B cell (primary cell): Measurements from ENCODE around the gene AFF3. TPM values are rescaled to one million over a fixed set of nuclear protein-coding genes. Genes with fewer than 3 reads are reported as not detected.

ENCODE experiments used
- ATAC-seq: fragments of 200-7000 bp; cut with Tn5 transposase; one replicate; pipeline ENCODE4 v1.10.0; 2021; ENCODE audit warnings: low read depth, mild to moderate bottlenecking, moderate number of reproducible peaks, moderate library complexity
- CTCF ChIA-PET: fragments of 350-600 bp; sonication (Branson Sonifier 250); formaldehyde crosslinking; loops from one replicate; lab custom pipeline; 2021; ENCODE audit warnings: antibody characterized with exemption, inconsistent platforms; lab: Charles Lee
- POLR2A ChIA-PET: fragments of 350-600 bp; sonication (Branson Sonifier 250); formaldehyde crosslinking; loops from one replicate; lab custom pipeline; 2021; ENCODE audit warnings: antibody characterized with exemption; lab: Charles Lee
- DNase-seq: peaks from one replicate; pipeline ENCODE4 v3.0.0; 2013
- H2AFZ ChIP-seq: 2 replicates; pipeline ENCODE4 v1.6.1; 2012; ENCODE audit warnings: mild to moderate bottlenecking, low read depth, low read length; ENCODE audit not compliant: insufficient read depth, poor library complexity, severe bottlenecking
- H3K27ac ChIP-seq, 2 donors: 1 replicate in 1 of 2; 2 replicates in 1 of 2; pipeline ENCODE4 v1.5.1; 2012 to 2013; ENCODE audit warnings: low read length in 2 of 2, mild to moderate bottlenecking in 2 of 2, moderate library complexity in 1 of 2
- H3K27me3 ChIP-seq, 4 experiments: fragments of 200-600 bp in 1 of 4; sonication (generic) in 1 of 4; replicated peaks in 1 of 4; 1 replicate in 2 of 4; 2 replicates in 2 of 4; pipeline versions ENCODE4 v1.6.1 to v1.7.0; 2013 to 2016; ENCODE audit warnings: low read length in 3 of 4, mild to moderate bottlenecking in 2 of 4, mixed read lengths in 1 of 4, moderate library complexity in 1 of 4; ENCODE audit not compliant: insufficient read depth in 4 of 4, control insufficient read depth in 3 of 4; ENCODE audit errors: control extremely low read depth in 1 of 4
- H3K36me3 ChIP-seq, 2 experiments: replicated peaks in 1 of 2; 1 replicate in 1 of 2; 2 replicates in 1 of 2; pipeline versions ENCODE4 v1.6.1 to v1.7.1; 2013; ENCODE audit warnings: low read length in 1 of 2; ENCODE audit not compliant: insufficient read depth in 2 of 2, control insufficient read depth in 1 of 2; ENCODE audit errors: control extremely low read depth in 1 of 2, extremely low read depth in 1 of 2
- H3K4me1 ChIP-seq, 2 donors: fragments of 200-600 bp in 1 of 2; sonication (generic) in 1 of 2; 1 replicate in 1 of 2; 2 replicates in 1 of 2; pipeline versions ENCODE4 v1.5.1 to v1.6.1; 2013 to 2017; ENCODE audit warnings: low read length in 2 of 2; ENCODE audit not compliant: control insufficient read depth in 2 of 2, insufficient read depth in 2 of 2
- H3K4me2 ChIP-seq: replicated peaks from 2 replicates; pipeline ENCODE3; 2012; ENCODE audit warnings: mild to moderate bottlenecking, low read depth, low read length; ENCODE audit not compliant: poor library complexity, severe bottlenecking
- H3K4me3 ChIP-seq, 5 experiments: fragments of 200-600 bp in 1 of 5; sonication (generic) in 1 of 5; 1 replicate in 3 of 5; 2 replicates in 2 of 5; pipeline versions ENCODE4 v1.5.1 to v1.7.0; 2011 to 2016; ENCODE audit warnings: low read length in 4 of 5, mild to moderate bottlenecking in 4 of 5, low read depth in 2 of 5, control low read depth in 1 of 5, moderate library complexity in 1 of 5; ENCODE audit not compliant: insufficient read depth in 1 of 5; ENCODE audit errors: control extremely low read depth in 1 of 5, extremely low read depth in 1 of 5
- H3K79me2 ChIP-seq: fragments of 200-600 bp; sonication (generic); one replicate; pipeline ENCODE4 v1.6.0; 2016; ENCODE audit warnings: low read length; ENCODE audit not compliant: control insufficient read depth, insufficient read depth
- H3K9ac ChIP-seq: fragments of 200-600 bp; sonication (generic); 2 replicates; pipeline ENCODE4 v1.6.1; 2017; ENCODE audit warnings: mild to moderate bottlenecking, low read length, moderate library complexity
- H3K9me3 ChIP-seq, 3 donors: one replicate each; pipeline versions ENCODE4 v1.6.1 to v1.7.1; 2013; ENCODE audit warnings: low read length in 2 of 3; ENCODE audit not compliant: control insufficient read depth in 2 of 3, insufficient read depth in 1 of 3; ENCODE audit errors: control extremely low read depth in 1 of 3
- H4K20me1 ChIP-seq: 2 replicates; pipeline ENCODE4 v1.6.0; 2012; ENCODE audit warnings: mild to moderate bottlenecking, low read length; ENCODE audit not compliant: insufficient read depth, control insufficient read depth, poor library complexity, severe bottlenecking
- H3K27ac Mint-ChIP-seq: one replicate; pipeline ENCODE4 v1.8.0; 2021; ENCODE audit warnings: mixed read lengths
- H3K27me3 Mint-ChIP-seq: one replicate; pipeline ENCODE4 v1.8.0; 2021; ENCODE audit warnings: mixed read lengths
- H3K4me1 Mint-ChIP-seq: one replicate; pipeline ENCODE4 v1.8.0; 2021; ENCODE audit warnings: mixed read lengths
- H3K4me3 Mint-ChIP-seq: one replicate; pipeline ENCODE4 v1.8.0; 2021; ENCODE audit warnings: mixed read lengths
- H3K9me3 Mint-ChIP-seq: one replicate; pipeline ENCODE4 v1.8.0; 2022; ENCODE audit warnings: mixed read lengths; ENCODE audit not compliant: insufficient read depth
- EZH2 ChIP-seq: IDR thresholded peaks from 2 replicates; pipeline ENCODE4 v1.6.1; 2012; ENCODE audit warnings: borderline replicate concordance, low read depth, mild to moderate bottlenecking, moderate library complexity, low read length; ENCODE audit not compliant: insufficient read depth, poor library complexity, severe bottlenecking
- WGBS: methylation state at CpG from one replicate; pipeline ENCODE4 v1.1.5; 2013; ENCODE audit warnings: missing lambda C conversion rate; ENCODE audit not compliant: insufficient coverage; 5-methylcytosine and 5-hydroxymethylcytosine counted together
- intact Hi-C: fragments of 100-400 bp; cut with micrococcal nuclease; formaldehyde crosslinking; loops from one replicate; pipeline ENCODE4 v1.10.0; 2022
- polyA plus RNA-seq: library from polyadenylated mRNA; depleted of rRNA; stranded (reverse); fragments of >200 nt; gene quantifications from 2 replicates; pipeline ENCODE4 v1.2.3, GENCODE V29; 2012
- total RNA-seq, 2 donors: library from RNA; stranded (reverse); fragments of 120-200 nt in 1 of 2; gene quantifications; 1 replicate in 1 of 2; 2 replicates in 1 of 2; pipeline versions ENCODE4 v1.2.3 to v1.2.4, GENCODE V29; 2013 to 2022
- TF ChIP-seq, protein P1 (sequence below): fragments of 200-600 bp; IDR thresholded peaks from one replicate; pipeline ENCODE4 v1.8.0; 2022; ENCODE audit warnings: antibody characterized with exemption, mild to moderate bottlenecking

AFF3 gene
- total and polyA plus RNA-seq, 2 donors (not counting 1 experiment from before 2014, with no cell fraction given), result 117 to 830 TPM

- Mint-ChIP-seq H3K27ac (no peak overlapping the region), H3K4me1 (no peaks in the 10 kb centered on the region), H3K27me3 (no peaks in the 10 kb centered on the region), H3K9me3 (no peaks in the 10 kb centered on the region), H3K4me3 (no peak overlapping the region)
- no peaks in the 10 kb centered on the region for H3K36me3 ChIP-seq
- CTCF ChIA-PET, result no interaction called here
- DNase-seq, result no peak
- POLR2A ChIA-PET, result interaction anchor here (0.5 kb wide), 1 partner anchor 219 kb away, joined by 14 read pairs; no protein-coding TSS in a partner anchor
- H3K4me3 ChIP-seq, result no peak overlapping the region
- no peak overlapping the region for H2AFZ ChIP-seq
- H3K9ac ChIP-seq, result no peak overlapping the region
- 93% methylated on average over 5 of the region's 8 CpGs for WGBS
- no peaks in the 10 kb centered on the region for H3K27me3 ChIP-seq
- no peaks in the 10 kb centered on the region for H3K79me2 ChIP-seq
- H3K27ac ChIP-seq, result no peak overlapping the region
- no peaks in the 10 kb centered on the region for H3K9me3 ChIP-seq
- TF ChIP-seq, protein P1, sequence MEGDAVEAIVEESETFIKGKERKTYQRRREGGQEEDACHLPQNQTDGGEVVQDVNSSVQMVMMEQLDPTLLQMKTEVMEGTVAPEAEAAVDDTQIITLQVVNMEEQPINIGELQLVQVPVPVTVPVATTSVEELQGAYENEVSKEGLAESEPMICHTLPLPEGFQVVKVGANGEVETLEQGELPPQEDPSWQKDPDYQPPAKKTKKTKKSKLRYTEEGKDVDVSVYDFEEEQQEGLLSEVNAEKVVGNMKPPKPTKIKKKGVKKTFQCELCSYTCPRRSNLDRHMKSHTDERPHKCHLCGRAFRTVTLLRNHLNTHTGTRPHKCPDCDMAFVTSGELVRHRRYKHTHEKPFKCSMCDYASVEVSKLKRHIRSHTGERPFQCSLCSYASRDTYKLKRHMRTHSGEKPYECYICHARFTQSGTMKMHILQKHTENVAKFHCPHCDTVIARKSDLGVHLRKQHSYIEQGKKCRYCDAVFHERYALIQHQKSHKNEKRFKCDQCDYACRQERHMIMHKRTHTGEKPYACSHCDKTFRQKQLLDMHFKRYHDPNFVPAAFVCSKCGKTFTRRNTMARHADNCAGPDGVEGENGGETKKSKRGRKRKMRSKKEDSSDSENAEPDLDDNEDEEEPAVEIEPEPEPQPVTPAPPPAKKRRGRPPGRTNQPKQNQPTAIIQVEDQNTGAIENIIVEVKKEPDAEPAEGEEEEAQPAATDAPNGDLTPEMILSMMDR, result no peak
- TF ChIP-seq EZH2, result no peak
- no peaks in the 10 kb centered on the region for H3K4me1 ChIP-seq
- intact Hi-C loops, result no loop called here
- H4K20me1 ChIP-seq, result no peaks in the 10 kb centered on the region
- no peak overlapping the region for H3K4me2 ChIP-seq
- ATAC-seq, result no peak
Observed at GRCh38 chr2:100186126-100186525, 43.7 kb upstream of the AFF3 start.

- no peaks in the 10 kb centered on the region for H3K36me3 ChIP-seq
- CTCF ChIA-PET, result no interaction called here
- no peak overlapping the region for H3K4me3 ChIP-seq
- no peaks in the 10 kb centered on the region for H3K27me3 ChIP-seq
- no peaks in the 10 kb centered on the region for H3K9me3 Mint-ChIP-seq
- WGBS, result 96% methylated on average over 4 of the region's 5 CpGs
- H4K20me1 ChIP-seq, result no peaks in the 10 kb centered on the region
- POLR2A ChIA-PET, result no interaction called here
- no peaks in the 10 kb centered on the region for H3K79me2 ChIP-seq
- H3K27ac Mint-ChIP-seq, result no peak overlapping the region
- H3K4me1 Mint-ChIP-seq, result no peaks in the 10 kb centered on the region
- no peak overlapping the region for H3K4me3 Mint-ChIP-seq
- TF ChIP-seq EZH2, result no peak
- TF ChIP-seq, protein P1, result no peak
- no peaks in the 10 kb centered on the region for H3K9me3 ChIP-seq
- H3K4me1 ChIP-seq, result no peaks in the 10 kb centered on the region
- no peaks in the 10 kb centered on the region for H3K27me3 Mint-ChIP-seq
- DNase-seq (no peak), ATAC-seq (no peak)
- H3K4me2 ChIP-seq, result no peak overlapping the region
- H3K9ac ChIP-seq, result no peak overlapping the region
- intact Hi-C loops, result no loop called here
- H2AFZ ChIP-seq, result no peak overlapping the region
- H3K27ac ChIP-seq, result no peak overlapping the region
Observed at GRCh38 chr2:100185516-100185915, 43.1 kb upstream of the AFF3 start.
